Activated CD4-positive, alpha-beta T cell treated with anti-CD3 and anti-CD28 coated beads, Interleukin-2, amount 50 U/mL, for 24 hours (primary cell): ENCODE data around the gene TMEM125.

Source experiments
- DNase-seq, 2 donors: peaks; one replicate each; pipeline ENCODE4 v3.0.0-alpha.2; 2020; ENCODE audit warnings: low read depth in 1 of 2, low spot score in 1 of 2

Gene TMEM125

GRCh38 chr1:43269627-43270375, at the start of gene TMEM125:
Gene TMEM125 (plus strand): TSS chr1:43269983. CDS start chr1:43272723, 2,740 bp downstream.
- no peak for DNase-seq

GRCh38 chr1:43220905-43221778, 48.6 kb upstream of the TMEM125 start:
- DNase-seq = no peak

GRCh38 chr1:43221797-43222196, 48.0 kb upstream of the TMEM125 start:
- DNase-seq = no peak

- no peak for DNase-seq
These were observed 46.9 kb upstream of the TMEM125 start for GRCh38 chr1:43222879-43223278.

GRCh38 chr1:43225168-43225567, 44.6 kb upstream of the TMEM125 start:
- no peak for DNase-seq

- peak; percentile 78 to 81 for DNase-seq
These were observed 42.5 kb upstream of the TMEM125 start for GRCh38 chr1:43227143-43227764.

- no peak for DNase-seq
These were observed 39.7 kb upstream of the TMEM125 start for GRCh38 chr1:43229826-43230780.

- DNase-seq = no peak
These were observed 37.7 kb upstream of the TMEM125 start for GRCh38 chr1:43232074-43232473.

- no peak for DNase-seq
These were observed 37.3 kb upstream of the TMEM125 start for GRCh38 chr1:43232482-43232881.

- no peak for DNase-seq
These were observed 36.2 kb upstream of the TMEM125 start for GRCh38 chr1:43233631-43234030.

GRCh38 chr1:43234267-43234666, 35.5 kb upstream of the TMEM125 start:
- DNase-seq = no peak

GRCh38 chr1:43235040-43235439, 34.7 kb upstream of the TMEM125 start:
- no peak for DNase-seq

GRCh38 chr1:43235451-43236121, 34.2 kb upstream of the TMEM125 start:
- DNase-seq = no peak

- DNase-seq = no peak
These were observed 32.7 kb upstream of the TMEM125 start for GRCh38 chr1:43237121-43237520.

GRCh38 chr1:43238085-43238484, 31.7 kb upstream of the TMEM125 start:
- DNase-seq = no peak

- no peak for DNase-seq
These were observed 30.8 kb upstream of the TMEM125 start for GRCh38 chr1:43238991-43239469.

GRCh38 chr1:43239484-43239883, 30.3 kb upstream of the TMEM125 start:
- DNase-seq = no peak

- DNase-seq = no peak
These were observed 28.4 kb upstream of the TMEM125 start for GRCh38 chr1:43241413-43241836.

GRCh38 chr1:43243299-43243698, 26.5 kb upstream of the TMEM125 start:
- no peak for DNase-seq
